Effector CD4-positive, alpha-beta T cell (primary cell): ENCODE data around the gene ZBTB7C.

Experiments used
- DNase-seq: peaks from one replicate; pipeline ENCODE4 v3.0.0-alpha.2; 2020

Gene ZBTB7C

DNA sequence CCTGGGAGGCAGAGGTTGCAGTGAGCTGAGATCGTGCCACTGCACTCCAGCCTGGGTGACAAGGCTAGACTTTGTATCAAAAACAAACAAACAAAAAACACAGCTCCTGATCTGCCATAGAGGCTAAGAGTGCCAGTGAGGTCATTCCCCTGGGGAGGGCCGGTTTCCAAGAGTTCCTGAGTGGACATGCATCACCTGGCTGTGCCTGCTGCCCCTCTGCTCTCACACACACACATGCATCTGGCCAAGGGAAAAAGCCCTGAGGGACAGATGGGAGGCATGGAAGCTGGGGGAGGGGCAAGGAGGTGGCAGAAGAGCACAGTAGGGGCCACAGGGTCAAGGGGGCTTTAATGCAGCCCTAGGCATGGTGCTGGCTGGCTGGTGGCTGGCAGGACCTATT lies 60.4 kb downstream of the ZBTB7C start:
- DNase-seq: no peak

DNA sequence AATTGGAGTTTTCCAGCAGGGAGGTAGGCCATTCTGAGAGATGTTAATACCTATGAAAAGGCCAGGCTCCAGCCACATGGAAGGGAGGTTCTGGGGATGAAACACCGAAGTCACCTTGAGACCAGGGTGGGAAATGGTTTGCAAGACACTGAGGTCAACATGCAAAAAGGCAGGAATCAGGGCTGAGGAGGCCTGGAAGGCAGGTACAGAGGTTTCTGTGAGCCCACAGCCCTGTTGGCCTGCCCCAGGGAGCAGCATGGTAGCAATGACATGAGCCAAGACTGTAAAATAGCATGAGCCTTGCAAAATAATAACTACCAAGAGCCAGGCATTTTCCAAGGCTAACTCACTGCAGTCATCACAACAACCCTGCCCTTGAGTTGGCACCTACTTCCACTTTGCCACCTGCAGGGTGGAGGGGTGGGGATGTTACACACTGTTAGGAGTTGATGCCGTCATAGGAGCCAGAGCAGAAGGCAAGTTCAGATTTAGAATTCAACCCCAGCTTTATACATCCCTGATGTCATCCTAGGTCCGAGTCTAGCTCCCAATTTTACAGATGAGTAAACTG lies 61.3 kb downstream of the ZBTB7C start:
- DNase-seq: no peak

DNA sequence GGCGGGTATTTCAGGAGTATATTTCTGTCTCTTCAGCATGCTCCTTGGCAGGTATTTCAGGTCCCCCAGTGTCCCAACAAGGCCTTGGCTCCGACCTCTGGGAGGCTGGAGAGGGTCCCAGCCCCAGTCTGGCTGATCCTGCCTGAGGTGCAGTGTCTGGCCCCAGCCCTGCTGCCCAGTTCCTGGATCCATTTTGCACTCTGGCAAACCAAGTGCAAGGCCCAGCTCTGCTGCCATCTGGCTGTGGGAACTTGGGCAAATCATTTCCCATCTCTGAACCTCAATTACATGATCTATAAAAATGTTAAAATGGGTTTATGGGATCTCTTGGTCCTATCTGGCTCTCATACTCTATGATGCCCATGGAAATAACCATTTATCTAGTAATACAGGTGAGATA lies 63.6 kb downstream of the ZBTB7C start:
- no peak for DNase-seq

GRCh38 chr18:48342581-48342980 lies 66.6 kb downstream of the ZBTB7C start:
- DNase-seq: no peak

GRCh38 chr18:48342125-48342524 lies 67.1 kb downstream of the ZBTB7C start:
- no peak for DNase-seq

- no peak for DNase-seq
Observed at GRCh38 chr18:48340560-48340959, 68.6 kb downstream of the ZBTB7C start.

DNA sequence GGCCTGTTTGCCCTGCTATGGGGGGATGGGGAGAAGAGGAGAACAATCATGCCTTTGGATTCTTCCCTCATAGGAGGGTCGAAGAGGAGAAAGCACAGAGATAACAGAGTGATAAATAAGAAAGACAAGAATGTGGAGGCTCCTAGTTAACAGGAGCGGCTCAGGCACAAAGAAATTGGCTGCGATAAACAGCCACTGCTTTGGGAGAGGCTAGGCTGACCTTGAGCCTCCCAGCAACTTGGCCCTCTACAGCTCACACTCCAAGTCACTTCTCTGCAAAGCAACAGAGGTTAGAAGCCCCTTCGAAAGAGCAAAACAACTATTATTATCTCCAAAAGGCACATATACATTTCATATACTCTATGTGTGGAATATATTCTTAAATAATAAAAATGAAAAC lies 69.5 kb downstream of the ZBTB7C start:
- DNase-seq: no peak

DNA sequence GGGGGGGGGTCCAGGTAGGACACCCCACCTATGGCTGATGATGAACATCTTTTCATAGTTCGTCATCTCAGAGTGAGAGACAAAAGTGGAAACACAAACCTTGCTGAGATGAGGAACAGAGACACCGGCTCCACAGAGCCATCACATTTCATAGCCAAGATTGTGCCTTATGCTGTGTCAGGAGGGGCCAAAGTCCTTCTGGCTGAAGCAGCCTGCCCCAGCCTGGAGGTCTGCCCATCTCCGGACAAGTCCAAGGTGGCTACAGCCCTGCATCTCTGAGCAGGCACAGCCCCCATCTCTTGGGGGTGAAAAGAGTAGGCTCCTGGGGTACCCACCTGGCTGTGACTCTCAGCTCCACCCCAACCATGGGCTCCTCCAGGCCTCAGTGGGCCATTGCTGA lies 70.3 kb downstream of the ZBTB7C start:
- DNase-seq: no peak

DNA sequence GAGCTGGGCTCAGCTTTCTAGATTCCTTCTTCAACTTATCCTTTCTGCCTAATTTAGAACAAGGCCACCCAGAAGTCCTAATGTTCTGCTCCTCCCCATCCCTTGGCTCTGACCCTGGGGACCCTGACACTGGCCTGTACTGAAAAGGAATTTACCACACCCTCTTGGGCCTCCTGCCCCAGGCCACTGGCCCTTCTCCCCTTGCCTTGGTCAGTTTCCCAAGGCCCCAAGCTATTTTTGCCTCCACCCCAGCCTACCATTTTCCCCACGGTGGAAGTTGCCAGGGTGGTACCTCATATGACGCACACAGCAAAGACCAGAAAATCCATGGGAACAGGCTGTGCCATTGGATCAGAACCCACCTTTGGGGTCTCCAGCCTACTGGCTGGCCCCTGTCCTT lies 72.1 kb downstream of the ZBTB7C start:
- no peak for DNase-seq

- DNase-seq: no peak
Observed at GRCh38 chr18:48336332-48336731, 72.9 kb downstream of the ZBTB7C start.

DNA sequence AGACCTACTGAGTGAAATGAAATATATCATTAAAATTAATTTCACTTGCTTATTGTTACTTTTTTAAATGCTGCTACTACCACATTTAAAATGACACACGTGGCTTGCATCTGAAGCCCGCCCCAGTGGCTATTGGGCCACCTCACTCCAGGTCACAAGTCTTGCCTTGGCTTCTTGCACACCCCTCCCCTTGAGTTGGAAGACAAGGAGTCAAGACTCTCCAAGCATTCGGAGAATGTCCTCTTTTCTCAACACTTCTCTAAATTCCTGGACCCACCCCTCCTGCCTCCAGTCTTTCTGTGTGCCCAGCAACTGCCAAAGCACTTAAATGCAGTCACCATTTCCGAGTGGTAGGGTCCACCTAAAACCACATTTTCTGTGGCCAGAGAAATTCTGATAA lies 73.4 kb downstream of the ZBTB7C start:
- DNase-seq: no peak

DNA sequence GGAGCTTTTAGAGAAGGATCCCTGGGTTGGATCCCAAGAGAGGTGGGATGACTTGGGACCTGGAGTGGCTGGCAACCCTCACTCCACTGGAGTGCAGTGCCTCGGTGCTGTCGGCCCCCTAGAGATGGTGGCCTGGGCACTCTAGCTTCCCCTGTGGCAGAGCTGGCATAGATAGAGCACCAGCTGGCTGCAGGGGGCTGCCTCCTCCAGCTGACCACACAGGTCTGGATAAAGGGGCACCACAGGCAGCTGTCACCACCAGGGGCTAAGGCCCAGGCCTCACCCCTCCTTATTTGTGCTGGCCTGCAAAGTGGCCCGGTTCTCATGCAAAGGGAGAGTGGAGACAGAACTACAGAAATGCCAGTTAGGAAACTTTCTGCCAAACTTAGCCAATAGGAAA lies 74.3 kb downstream of the ZBTB7C start:
- DNase-seq: no peak

DNA sequence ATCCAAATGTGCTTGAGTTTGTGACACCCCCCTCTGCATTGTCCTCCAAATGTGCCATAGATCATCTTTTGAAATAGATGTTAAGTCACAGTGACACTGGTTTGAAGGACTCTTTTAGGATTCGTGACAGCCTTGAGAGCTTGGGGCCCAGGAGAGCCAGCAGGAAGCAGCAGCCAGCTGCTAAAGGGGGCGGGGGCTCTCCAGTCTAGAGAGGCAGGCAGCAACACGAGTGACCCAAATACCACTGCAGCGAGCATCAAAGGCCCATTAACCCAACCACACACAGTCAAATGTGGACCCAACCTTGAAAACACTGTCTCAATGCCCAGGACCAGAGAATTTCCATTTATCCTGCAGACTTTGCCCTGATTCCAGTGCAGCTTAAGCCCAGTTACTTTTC lies 75.6 kb downstream of the ZBTB7C start:
- no peak for DNase-seq

DNA sequence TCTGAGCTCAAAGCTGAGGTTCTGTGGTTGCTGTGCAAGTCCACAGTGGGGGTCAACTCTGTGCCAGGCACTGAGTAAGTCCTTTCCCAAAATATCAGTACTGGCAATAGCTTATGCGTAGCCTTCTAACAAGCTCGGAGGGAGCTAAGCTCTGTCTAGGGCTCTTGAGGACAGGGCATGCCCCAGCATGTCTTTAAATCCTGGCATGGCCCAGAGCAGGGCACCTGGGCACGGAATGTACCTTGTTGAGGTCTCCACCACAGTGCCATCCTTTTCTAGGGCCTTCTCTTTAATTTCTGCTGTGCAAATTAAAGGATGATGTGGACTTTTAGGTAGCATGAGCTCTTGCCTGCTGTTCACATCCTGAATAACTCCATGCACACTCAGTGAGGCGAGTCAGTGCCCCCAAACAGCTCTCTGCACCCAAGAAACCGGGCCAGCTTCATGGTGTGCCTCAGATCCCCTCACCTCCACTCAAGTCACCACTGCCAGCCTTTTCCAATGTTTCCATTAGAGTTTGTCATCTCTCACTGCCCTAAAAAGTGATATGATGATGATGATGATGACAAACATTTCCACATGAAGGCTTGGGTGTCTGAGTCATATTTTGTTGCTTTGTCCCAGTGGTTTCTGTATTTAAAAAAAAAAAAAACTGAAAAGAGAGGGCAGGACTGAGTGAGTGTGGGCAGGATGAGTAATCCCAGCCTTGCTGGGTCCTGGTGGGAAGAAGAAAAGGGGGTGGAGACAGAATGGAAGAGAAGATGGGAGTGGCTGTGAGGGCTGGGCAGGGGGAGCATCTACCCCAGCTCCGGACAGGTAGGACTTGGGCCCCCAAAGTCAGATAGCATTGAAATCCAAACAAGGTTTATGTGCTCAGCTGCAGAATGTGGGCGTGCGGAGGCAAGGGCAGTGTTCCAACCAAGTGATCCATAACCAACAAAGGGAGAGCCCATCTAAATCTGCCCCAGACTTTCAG lies 78.9 kb downstream of the ZBTB7C start:
- DNase-seq: no peak

- no peak for DNase-seq
Observed at GRCh38 chr18:48328473-48329210, 80.5 kb downstream of the ZBTB7C start.

DNA sequence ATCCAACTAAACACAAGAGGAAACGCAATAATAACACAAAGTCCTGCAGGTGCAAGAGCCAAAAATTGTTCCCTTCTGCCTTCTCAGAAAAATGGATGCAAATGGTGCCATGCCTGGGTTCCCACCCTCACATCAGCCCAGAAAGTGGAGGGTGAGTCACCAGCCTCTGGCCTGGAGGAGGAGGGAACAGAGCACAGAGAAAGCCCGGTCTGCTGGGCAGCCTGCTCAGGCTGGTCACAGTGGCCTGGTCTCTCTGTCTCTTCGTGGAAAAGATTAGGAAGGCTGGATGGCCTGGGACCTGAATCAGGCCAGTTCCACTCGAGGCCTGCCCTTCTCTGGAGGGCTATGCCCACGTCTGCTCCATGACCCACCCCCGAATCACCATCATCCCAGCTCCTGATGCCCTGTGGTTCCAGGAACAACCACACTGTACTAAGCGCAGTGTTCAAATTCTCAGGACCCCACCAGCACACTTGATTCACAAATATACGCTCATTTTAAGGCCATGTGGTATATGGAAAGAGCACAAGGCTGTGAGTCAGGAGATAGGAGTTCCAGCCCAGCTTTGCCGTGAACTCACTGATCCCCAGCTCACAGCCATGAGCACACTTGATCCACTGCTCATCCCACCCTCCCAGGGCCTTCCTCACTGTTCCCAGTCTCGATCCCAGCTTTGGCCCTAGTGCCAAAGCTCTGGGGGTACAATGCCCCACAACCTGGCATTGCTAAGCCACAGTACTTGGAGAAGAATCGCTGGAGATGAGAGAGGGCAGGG lies 82.1 kb downstream of the ZBTB7C start:
- DNase-seq: no peak

GRCh38 chr18:48325115-48325665 lies 84.0 kb downstream of the ZBTB7C start:
- DNase-seq: no peak

- DNase-seq: no peak
Observed at GRCh38 chr18:48324651-48325050, 84.5 kb downstream of the ZBTB7C start.

DNA sequence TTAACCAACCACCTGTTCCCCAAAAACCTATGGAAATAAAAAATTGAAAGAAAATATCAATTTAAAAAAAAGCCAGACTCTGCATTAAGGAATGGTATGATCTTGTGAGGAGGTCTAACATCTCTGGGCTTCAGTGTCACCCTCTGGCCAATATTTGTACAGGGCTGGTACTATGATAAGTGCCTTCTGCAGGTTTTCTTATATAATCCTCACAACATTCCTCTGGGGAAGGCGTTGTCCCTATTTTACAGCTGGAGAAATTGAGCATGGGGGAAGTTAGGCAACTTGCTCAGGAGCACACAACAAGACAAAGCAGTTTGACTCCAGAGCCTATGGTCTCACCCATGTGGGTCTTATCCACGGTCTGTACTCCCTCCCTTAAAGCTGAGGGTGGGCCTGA lies 86.0 kb downstream of the ZBTB7C start:
- DNase-seq: no peak

DNA sequence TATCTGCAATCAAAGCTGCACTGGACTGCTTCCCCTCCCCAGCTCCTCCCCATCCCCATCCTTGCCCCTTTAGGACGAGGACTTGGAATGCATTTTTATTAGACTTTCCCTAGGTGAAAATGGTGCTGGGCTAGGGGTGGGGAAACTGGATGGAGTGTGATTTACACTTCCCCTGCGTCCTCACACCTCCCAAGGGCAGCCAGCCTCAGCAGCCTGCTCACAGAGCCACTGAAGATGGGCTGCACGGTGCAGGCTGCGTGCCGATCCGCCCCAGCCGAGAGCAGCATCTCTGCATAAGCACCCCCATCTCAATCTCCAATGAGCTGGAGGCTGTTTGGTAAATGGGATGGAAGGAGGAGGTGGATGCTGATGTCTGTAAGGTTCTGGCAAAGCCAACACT lies 87.6 kb downstream of the ZBTB7C start:
- no peak for DNase-seq

DNA sequence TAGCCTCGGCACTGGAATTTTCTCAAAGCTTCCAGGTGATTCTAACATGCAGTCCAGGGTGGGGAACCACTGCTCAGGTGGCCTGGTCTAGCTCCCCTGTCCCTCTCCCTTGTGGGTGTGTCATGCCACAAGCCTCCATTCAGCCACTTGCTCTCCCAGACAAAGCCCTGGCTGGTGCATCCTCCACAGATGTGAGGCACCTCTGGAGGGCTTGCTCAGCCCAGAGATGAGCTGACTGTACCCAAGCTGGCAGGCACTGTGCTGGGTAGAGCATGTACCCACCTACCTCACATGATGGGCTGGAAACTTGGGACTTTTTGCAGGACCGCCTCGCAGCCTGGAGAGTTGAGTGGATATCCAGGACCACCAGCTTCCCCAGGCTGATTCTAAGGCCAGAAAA lies 88.1 kb downstream of the ZBTB7C start:
- no peak for DNase-seq

DNA sequence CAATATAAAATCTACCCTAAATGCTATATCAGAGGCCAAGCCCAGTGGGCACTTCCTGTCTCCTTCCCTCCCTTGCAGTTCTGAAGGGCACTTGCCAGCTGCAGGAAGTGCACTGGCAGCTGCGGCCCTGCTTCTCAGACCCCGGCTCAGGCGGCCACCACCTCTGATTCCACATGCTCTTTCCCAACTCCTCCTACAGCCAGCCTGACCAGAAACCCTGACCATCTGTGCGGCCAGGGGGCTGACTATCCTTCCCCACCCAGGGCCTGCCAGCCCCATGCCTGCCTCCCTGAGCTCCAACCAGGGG lies 88.6 kb downstream of the ZBTB7C start:
- no peak for DNase-seq
